RWPE1 (cell line): Measurements from ENCODE around the gene ZNF346.

Experiments used
- CTCF ChIA-PET: fragments of 350-600 bp; sonication (Branson Sonifier 250); formaldehyde crosslinking; extraction: SDS; loops from one replicate; lab custom pipeline; 2021; lab: Yijun Ruan, JAX
- POLR2A ChIA-PET: fragments of 400-600 bp; formaldehyde crosslinking; extraction: SDS; loops from one replicate; lab custom pipeline; 2020; ENCODE audit warnings: antibody characterized with exemption; ENCODE audit not compliant: low non-redundant PET; lab: Yijun Ruan, JAX
- DNase-seq: peaks from one replicate; pipeline ENCODE4 v3.0.0; 2012; ENCODE audit warnings: low spot score
- H3K27ac ChIP-seq: fragments of 450-650 bp; 2 replicates; pipeline ENCODE4 v1.5.1; 2017
- TF ChIP-seq, protein P1 (sequence below): fragments of 450-650 bp; conservative IDR thresholded peaks from 2 replicates; pipeline ENCODE4 v1.5.1; 2017; ENCODE audit warnings: low read depth, mild to moderate bottlenecking

The ZNF346 gene

DNA sequence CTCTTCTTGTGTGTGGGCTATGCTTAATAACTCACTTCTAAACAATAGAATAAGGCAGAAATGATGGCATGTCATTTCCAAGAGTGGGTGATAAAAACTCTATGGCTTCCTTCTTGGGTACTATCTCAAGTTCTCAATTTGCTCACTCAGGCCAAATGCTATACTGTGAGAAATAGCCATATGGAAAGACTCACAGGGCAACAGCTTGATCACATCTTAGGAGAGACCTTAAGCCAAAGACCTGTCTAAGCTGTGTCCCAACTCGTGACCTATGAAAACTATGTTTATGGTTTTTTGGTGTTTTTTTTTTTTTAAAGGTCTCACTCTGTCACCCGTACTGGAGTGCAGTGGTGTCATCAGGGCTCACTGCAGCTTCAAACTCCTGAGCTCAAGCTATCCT, 13.8 kb upstream of the ZNF346 start:
- no peak overlapping the region for H3K27ac ChIP-seq
- ChIA-PET CTCF (interaction anchor here (0.6 kb wide), 1 partner anchor 396 kb away, joined by 4 read pairs; no protein-coding TSS in a partner anchor), POLR2A (interaction anchor here (0.6 to 1.7 kb wide), 4 partner anchors 13 to 684 kb away, joined by 3 to 6 read pairs (median 3); partner anchors contain the start of gene ZNF346)
- no peak for DNase-seq
- TF ChIP-seq, protein P1, sequence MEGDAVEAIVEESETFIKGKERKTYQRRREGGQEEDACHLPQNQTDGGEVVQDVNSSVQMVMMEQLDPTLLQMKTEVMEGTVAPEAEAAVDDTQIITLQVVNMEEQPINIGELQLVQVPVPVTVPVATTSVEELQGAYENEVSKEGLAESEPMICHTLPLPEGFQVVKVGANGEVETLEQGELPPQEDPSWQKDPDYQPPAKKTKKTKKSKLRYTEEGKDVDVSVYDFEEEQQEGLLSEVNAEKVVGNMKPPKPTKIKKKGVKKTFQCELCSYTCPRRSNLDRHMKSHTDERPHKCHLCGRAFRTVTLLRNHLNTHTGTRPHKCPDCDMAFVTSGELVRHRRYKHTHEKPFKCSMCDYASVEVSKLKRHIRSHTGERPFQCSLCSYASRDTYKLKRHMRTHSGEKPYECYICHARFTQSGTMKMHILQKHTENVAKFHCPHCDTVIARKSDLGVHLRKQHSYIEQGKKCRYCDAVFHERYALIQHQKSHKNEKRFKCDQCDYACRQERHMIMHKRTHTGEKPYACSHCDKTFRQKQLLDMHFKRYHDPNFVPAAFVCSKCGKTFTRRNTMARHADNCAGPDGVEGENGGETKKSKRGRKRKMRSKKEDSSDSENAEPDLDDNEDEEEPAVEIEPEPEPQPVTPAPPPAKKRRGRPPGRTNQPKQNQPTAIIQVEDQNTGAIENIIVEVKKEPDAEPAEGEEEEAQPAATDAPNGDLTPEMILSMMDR: no peak

DNA sequence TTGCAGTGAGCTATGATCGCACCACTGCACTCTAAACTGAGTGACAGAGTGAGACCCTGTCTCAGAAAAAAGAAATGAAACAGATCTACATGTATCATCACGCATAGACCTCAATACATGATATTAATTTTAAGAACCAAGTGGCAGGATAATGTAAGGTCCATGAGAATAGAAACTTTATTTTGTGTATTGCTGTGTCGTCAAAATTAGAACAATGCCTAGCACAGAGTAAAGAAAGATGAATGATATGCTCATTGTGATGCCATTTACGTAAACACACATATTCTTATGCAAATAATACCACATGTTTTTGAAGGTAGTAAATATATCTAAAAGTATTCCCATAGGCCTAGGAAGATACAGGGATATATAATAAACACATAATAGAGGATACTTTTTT, 12.3 kb upstream of the ZNF346 start:
- H3K27ac ChIP-seq: no peak overlapping the region
- CTCF ChIA-PET: no interaction called here
- TF ChIP-seq, protein P1: no peak
- DNase-seq: no peak
- POLR2A ChIA-PET: no interaction called here

DNA sequence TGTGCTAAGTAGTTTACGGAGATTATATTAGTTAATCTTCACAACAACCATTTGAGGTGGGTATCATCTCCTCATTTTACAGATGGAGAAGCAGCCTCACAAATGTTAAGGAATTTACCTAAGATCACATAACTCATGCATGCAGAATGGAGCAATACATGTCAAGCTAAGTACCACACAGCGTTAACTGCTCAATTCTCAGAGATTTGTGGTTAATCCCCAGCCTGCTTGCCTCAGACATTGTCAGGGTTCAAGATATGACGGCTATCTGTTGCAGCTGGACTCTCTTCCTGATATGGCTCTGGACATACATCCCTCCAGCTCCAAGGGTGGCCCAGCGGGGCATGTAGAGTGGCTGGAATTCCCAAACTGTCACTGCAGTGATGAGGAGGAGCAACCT, 7.3 kb upstream of the ZNF346 start:
- CTCF ChIA-PET: interaction anchor here (0.6 kb wide), 1 partner anchor 520 kb away, joined by 4 read pairs; no protein-coding TSS in a partner anchor
- no peak for DNase-seq

DNA sequence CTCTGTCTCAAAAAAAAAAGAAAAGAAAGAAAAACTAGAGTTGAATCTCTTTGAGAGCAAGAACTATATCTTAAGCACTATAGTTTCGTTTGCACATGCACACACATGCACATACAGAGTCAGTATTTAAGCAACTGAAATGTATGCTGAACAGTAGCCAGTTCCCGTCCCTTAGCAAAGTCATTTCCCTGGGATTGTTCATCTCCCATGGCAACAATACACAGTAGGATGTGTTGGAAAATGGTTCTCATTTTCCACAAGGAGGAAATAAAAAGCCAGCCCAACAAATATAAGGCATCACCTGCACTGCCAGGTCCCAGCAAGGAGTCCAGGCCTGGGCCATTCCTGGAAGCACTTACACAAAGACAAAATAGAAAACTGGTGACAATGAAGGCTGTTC, 4.2 kb upstream of the ZNF346 start:
- POLR2A ChIA-PET: no interaction called here
- TF ChIP-seq, protein P1: no peak
- CTCF ChIA-PET: interaction anchor here (0.7 kb wide), 1 partner anchor 62 kb away, joined by 3 read pairs; no protein-coding TSS in a partner anchor
- H3K27ac ChIP-seq: no peak overlapping the region
- DNase-seq: no peak

More for the DNA sequence above, 7.3 kb upstream of the ZNF346 start:
- H3K27ac ChIP-seq: no peak overlapping the region
- TF ChIP-seq, protein P1: no peak
- POLR2A ChIA-PET: no interaction called here

DNA sequence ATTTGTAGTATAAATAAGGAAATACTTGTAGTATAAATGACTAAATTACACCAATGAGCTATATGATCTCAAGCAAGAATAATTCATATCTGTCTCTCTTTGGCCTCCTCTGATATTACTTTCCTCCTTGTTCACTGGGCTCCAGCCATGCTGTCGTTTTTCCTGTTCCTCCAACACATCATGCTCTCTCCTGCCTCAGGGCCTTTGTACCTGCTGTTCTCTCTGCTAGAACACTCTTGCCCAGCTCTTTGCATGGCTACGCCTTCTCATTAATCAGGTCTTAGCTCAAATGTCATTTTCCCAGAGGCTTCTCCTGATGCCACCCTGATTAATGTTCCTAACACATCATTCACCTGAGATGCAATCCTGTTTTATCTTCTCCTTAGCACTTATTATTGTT, 2.5 kb upstream of the ZNF346 start:
- CTCF ChIA-PET: interaction anchor here (0.6 to 0.7 kb wide), 3 partner anchors 8 to 366 kb away, joined by 4 to 7 read pairs (median 5); no protein-coding TSS in a partner anchor
- no peak for DNase-seq
- no peak overlapping the region for H3K27ac ChIP-seq
- POLR2A ChIA-PET: no interaction called here
- TF ChIP-seq, protein P1: no peak

DNA sequence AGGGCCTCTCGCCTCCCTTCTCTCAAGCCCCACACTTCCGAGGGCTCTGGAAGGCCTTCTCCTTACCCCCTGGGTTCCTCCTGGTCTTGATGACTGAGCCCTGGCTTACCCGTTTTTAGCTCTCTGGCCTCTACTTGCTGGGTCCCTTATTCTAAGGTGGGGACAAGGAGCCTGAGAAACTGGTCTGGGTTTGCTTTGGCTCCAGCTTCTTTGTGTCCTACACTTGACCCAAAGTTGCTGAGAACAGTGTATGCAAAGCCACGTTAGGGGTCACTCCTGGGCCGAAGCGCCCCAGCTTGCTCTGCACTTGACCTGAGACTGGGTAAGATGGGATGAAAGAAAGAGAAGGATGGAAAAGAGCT, 788 bp downstream of the ZNF346 start:
- POLR2A ChIA-PET: no interaction called here
- DNase-seq: no peak
- CTCF ChIA-PET: interaction anchor here (0.5 to 0.6 kb wide), 2 partner anchors 20 to 229 kb away, joined by 3 to 6 read pairs; no protein-coding TSS in a partner anchor
- TF ChIP-seq, protein P1: no peak
- H3K27ac ChIP-seq: peak overlapping the region; percentile 80
